HG03064 (cell line): ENCODE measurements around the gene PDE9A.

Experiments used
- ATAC-seq: cut with Tn5 transposase; IDR thresholded peaks from one replicate; pipeline ENCODE4 v1.9.1; 2021; ENCODE audit warnings: low read depth; ENCODE audit not compliant: unreplicated experiment

The PDE9A gene

GRCh38 chr21:42684109-42684916 is 30.9 kb downstream of the PDE9A start:
- no peak for ATAC-seq

DNA sequence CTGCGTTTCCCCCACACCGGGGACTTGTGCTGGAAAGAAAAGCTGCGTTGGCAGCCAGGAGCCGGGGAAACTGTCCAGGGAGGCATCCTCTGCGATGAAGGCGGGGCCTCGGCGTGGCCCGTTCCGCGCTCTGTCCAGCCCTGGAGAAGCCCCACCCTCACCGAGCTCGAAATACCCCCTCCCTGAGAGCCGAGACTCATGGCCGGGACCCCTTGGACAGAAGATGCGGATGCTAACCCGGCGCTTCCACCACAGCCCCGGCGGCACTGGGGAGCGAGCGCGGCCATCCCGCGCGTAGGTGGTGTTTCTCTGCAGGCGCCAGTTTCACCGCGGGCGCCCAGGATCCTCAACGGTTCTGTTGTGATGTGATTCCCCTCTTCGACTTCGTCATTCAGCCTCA is 31.6 kb downstream of the PDE9A start:
- no peak for ATAC-seq

DNA sequence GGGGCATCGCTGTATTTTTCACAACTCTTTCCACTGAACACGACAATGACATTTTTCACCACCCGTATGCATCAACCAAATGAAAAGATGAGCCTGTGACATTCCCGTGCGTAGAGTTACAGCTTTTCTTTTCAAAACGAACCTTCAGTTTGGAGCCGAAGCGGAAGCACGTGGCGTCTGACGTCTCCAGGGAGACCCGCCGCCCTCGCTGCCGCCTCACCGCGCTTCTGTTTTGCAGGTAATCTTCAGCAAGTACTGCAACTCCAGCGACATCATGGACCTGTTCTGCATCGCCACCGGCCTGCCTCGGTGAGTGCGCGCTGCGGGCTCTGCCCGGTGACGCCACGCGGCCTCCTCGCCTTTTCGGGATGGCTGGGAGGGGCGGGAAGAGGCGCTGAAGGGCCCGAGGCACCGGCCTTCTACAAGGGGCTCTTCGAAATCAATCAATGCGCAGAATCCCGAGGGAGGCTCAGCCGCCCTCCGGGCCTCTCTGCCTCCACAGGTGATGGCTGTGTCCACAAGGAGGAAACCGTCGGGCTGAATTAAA is 32.6 kb downstream of the PDE9A start:
- no peak for ATAC-seq

- no peak for ATAC-seq
Measured at GRCh38 chr21:42687796-42688195, 34.4 kb downstream of the PDE9A start.

DNA sequence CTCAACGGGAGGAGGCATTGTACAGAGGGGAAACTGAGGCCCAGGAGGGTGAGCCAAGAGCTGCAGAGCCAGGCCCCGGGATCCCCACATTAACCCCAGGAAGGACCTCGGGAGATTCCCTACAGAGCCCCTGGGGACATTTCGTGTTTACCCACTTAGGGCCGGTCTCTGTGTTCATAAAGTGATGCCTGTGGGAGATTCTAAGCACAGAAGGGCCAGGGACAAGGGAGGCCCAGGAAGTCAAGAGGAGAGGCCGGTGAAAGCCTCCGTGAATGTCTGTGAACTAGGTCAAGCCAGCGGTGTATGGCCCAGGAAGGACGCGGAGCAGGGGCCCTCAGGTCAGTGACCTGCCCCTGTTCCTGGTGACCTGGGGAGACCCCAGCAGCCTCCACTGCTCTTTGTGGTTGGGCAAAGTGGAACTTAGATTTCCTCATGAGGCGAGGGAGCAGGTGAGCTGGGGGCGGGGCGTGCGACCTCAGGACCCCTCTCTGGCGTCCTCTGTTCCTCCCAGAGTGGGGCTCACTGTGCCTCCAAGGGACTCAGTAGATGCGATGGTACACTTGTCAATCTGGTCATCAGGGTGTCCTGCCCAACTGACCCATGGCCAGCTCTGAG is 34.9 kb downstream of the PDE9A start:
- no peak for ATAC-seq

GRCh38 chr21:42688841-42689371 is 35.5 kb downstream of the PDE9A start:
- no peak for ATAC-seq

- ATAC-seq = no peak
Measured at GRCh38 chr21:42690586-42690985, 37.2 kb downstream of the PDE9A start.

DNA sequence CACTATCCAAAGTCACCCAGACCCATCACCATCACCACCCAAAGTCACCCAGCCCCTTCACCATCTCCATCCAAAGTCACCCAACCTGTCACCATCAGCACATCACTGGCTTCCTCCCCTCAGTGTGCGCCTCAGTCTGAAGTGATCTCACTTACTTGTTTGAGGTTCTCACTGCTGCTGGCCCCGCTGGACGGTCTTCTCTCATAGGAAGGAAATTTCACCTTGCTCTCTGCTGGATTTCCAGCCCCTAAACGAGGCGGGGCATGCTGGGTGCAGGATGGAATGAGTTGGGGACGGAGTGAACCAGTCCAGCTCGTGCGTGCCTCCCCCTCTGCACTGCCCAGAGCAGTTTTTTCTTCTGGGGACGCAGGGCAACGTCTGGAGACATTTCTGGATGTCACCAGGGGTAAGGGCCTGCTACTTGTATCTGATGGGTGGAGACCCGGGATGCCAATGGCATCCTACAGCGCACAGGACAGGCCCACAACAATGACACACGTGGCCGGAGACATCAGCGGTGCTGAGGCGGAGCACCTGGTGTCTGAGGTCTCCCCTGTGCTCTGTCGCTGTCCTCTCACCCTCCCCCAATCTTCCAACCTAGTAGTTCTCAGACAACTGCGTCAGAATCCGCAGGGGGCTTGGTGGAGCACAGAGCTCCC is 38.6 kb downstream of the PDE9A start:
- no peak for ATAC-seq

DNA sequence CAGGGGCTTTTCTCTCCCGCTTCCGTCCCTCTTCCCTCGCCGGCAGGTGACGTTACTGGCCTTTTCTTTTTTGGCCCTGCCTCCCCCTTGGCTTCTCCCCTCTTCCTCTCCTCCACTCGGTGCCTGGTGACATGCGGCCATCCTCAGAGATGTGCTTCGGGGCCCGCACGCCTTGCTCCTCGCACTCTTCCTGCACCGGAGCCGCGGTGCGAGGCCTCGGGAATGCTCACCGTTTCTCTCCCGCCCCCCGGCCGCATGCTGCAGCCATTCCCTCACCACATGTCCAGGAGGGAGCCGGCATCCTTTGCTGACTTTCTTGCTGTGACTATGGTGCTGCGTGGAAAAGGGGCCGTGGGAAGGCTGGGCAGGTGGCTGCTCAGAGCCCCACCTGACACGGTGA is 39.3 kb downstream of the PDE9A start:
- no peak for ATAC-seq

DNA sequence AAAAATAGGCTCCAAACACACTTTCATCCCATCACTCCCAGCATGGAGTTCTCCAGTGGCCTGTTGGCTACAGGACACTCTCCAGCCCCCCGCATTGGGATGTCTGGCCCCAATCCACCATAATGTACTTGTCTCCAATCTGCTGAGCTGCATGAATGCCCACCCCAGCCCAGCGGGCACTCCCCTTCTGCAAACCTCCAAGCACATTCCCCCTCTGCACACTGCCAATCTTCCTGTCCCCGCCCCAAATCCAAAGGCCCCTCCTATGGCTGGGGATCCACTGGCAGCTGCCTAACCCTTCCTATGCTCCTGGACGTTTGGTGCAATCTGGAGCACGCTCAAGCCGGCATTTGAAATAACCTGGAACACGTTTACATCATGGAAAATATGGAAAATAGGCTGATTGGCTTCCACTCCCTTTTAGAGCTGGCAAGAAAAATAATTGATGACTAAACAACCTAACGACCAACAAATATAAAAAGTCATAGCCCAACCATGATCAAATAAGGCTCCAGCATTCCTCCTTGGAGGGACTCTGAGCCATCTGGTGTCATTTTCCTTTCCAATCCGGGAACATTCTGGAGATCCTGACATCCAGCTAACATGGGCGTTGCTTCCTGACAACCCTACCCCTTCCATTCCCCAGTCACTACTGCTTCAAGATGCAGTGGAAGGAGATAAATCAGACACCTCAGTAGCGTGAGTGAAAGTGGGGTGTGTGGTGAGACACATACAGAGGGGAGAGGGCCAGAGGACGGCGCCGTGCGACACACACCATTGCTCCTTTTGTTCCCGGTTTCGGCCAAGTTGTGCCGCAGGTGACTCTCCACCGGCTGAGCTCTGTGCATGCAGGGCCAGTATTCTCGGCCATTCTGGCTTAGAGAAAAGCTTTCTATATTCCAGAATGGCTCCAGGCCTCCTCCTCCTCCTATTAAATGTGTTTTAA is 41.6 kb downstream of the PDE9A start:
- ATAC-seq = no peak

GRCh38 chr21:42695697-42696380 is 42.4 kb downstream of the PDE9A start:
- no peak for ATAC-seq

GRCh38 chr21:42696501-42697040 is 43.1 kb downstream of the PDE9A start:
- no peak for ATAC-seq

- ATAC-seq = no peak
Measured at GRCh38 chr21:42698733-42699132, 45.3 kb downstream of the PDE9A start.

- ATAC-seq = no peak
Measured at GRCh38 chr21:42699196-42699595, 45.8 kb downstream of the PDE9A start.

DNA sequence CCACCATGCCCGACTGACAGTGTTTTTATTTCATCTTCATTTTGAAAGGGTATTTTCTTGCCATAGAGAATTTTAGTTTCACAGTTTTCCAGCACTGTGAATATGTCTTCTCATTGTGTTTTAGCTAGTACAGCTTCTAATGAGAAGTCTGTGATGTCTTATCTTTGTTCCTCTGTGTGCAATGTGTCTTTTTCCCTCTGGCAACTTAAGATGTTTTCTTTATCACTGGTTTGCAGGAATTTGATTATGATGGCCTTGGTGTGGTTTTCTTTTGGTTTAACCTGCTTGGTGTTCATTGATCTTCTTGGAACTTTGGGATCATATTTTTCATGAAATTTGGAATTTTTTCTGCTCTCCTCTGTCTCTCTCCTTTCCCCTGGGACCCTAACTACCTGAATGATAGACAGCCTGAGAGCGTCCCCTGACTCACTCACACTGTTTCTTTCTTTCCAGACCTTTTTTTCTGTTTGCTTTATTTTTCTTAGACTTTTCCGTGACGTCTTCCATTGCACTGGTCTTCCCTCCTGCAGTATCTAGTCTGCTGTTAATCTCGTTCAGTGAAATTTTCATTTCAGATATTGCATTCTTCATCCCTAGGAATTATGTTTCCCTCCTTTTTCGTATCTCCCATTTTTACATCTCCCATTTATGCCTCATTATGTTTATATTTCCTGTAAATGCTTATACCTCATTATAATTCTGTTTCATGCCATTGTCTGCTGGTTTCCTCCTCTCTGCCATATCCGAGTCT is 48.5 kb downstream of the PDE9A start:
- ATAC-seq = no peak

- no peak for ATAC-seq
Measured at GRCh38 chr21:42702720-42703119, 49.3 kb downstream of the PDE9A start.

- no peak for ATAC-seq
Measured at GRCh38 chr21:42703136-42703908, 49.9 kb downstream of the PDE9A start.

DNA sequence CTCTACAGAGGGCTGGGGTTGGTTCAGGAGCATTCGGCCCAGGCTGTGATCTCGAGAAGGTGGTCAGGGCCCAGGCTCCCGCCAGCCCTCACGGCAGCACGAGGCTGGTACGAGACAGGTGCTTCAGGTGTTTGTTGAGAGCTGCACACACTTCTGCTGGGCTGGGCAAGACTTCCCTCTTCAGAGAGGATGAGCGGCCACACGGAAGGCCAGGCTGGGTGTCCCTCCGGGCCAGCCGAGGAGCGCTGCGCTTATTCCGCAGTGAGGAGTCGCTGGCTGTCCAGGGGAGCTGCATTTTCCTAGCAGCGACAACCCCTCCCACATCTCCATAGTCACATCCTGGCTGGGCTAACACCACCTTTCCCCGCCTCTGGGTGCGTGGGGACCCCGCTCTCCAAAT is 50.5 kb downstream of the PDE9A start:
- no peak for ATAC-seq
